AG10803 (cell line): ENCODE measurements around the gene ABCD3.
"Not testable (repeated sequence)": the region's sequence is repeated elsewhere in the genome, so short reads cannot be mapped to it uniquely, and the experiment has no call there.

ENCODE experiments used
- DNase-seq: peaks from one replicate; pipeline ENCODE4 v3.0.0; 2010; ENCODE audit warnings: low read depth
- H3K4me3 ChIP-seq: 2 replicates; pipeline ENCODE4 v1.5.1; 2011; ENCODE audit warnings: mild to moderate bottlenecking, low read length, control low read depth
- CTCF ChIP-seq: conservative IDR thresholded peaks from 2 replicates; pipeline ENCODE4 v1.5.1; 2011; ENCODE audit warnings: mild to moderate bottlenecking, low read length, control low read depth, inconsistent platforms

Gene ABCD3

GRCh38 chr1:94417978-94418663 lies at the start of gene ABCD3:
ABCD3 (plus strand) TSS chr1:94418389; CDS start chr1:94418479, 90 bp downstream.
- H3K4me3 ChIP-seq, result peak within 1 kb of the TSS; percentile 79
- peak; percentile 99 for DNase-seq
- TF ChIP-seq CTCF, result no peak

- not testable (repeated sequence) for DNase-seq, H3K4me3 ChIP-seq
These were observed 45.4 kb upstream of the ABCD3 start for GRCh38 chr1:94372771-94373170.

- not testable (repeated sequence) for H3K4me3 ChIP-seq, DNase-seq
These were observed 44.9 kb upstream of the ABCD3 start for GRCh38 chr1:94373311-94373710.

- not testable (repeated sequence) for DNase-seq, H3K4me3 ChIP-seq
These were observed 42.5 kb upstream of the ABCD3 start for GRCh38 chr1:94375666-94376065.

GRCh38 chr1:94378493-94378892 lies 39.7 kb upstream of the ABCD3 start:
- DNase-seq, H3K4me3 ChIP-seq: not testable (repeated sequence)

- no peak overlapping the region for H3K4me3 ChIP-seq
- TF ChIP-seq CTCF, result no peak
- no peak for DNase-seq
These were observed 38.6 kb upstream of the ABCD3 start for GRCh38 chr1:94379615-94380014.

- DNase-seq, result no peak
- TF ChIP-seq CTCF, result no peak
- no peak overlapping the region for H3K4me3 ChIP-seq
These were observed 36.0 kb upstream of the ABCD3 start for GRCh38 chr1:94382201-94382600.

GRCh38 chr1:94383966-94384408 lies 34.2 kb upstream of the ABCD3 start:
- no peak for DNase-seq
- H3K4me3 ChIP-seq, result no peak overlapping the region
- TF ChIP-seq CTCF, result no peak

GRCh38 chr1:94384485-94385265 lies 33.5 kb upstream of the ABCD3 start:
- no peak overlapping the region for H3K4me3 ChIP-seq
- DNase-seq, result no peak
- TF ChIP-seq CTCF, result no peak
